ENCODE data around the gene MYL10. TPM values are rescaled to one million over a fixed set of nuclear protein-coding genes. Genes with fewer than 3 reads are reported as not detected.

MYL10 gene
- total RNA-seq, 1 donor from 2014 or later = not detected

GRCh38 chr7:101618916-101619315, 10.2 kb downstream of the MYL10 start:
- no peaks in the 10 kb centered on the region for H3K36me3 ChIP-seq
- no peak overlapping the region for H3K4me3 ChIP-seq
- peaks cover 7% of the 10 kb centered on the region for H3K27me3 ChIP-seq
- no peak for TF ChIP-seq CTCF (IDR thresholded peaks at IDR 0.05)
- no peak for ATAC-seq
- no peaks in the 10 kb centered on the region for H3K4me1 ChIP-seq
- no peaks in the 10 kb centered on the region for H3K9me3 ChIP-seq
- intact Hi-C loops (cut with DNase I) = no loop called here
- DNase-seq = no peak
- H3K27ac ChIP-seq = no peak overlapping the region

GRCh38 chr7:101618207-101618839, 10.8 kb downstream of the MYL10 start:
- no peak overlapping the region for H3K27ac ChIP-seq
- no peaks in the 10 kb centered on the region for H3K9me3 ChIP-seq
- no peak overlapping the region for H3K4me3 ChIP-seq
- H3K4me1 ChIP-seq = no peaks in the 10 kb centered on the region
- H3K36me3 ChIP-seq = no peaks in the 10 kb centered on the region
- DNase-seq = no peak
- intact Hi-C loops (cut with DNase I) = no loop called here
- peaks cover 4% of the 10 kb centered on the region for H3K27me3 ChIP-seq
- ATAC-seq = no peak
- no peak for TF ChIP-seq CTCF (IDR thresholded peaks at IDR 0.05)

GRCh38 chr7:101617451-101618206, 11.5 kb downstream of the MYL10 start:
- DNase-seq = no peak
- intact Hi-C loops (cut with DNase I) = no loop called here

GRCh38 chr7:101615446-101615845, 13.7 kb downstream of the MYL10 start:
- H3K27me3 ChIP-seq = peaks cover 4% of the 10 kb centered on the region
- intact Hi-C loops (cut with DNase I) = no loop called here
- H3K4me3 ChIP-seq = no peak overlapping the region
- no peak for TF ChIP-seq CTCF (IDR thresholded peaks at IDR 0.05)
- H3K4me1 ChIP-seq = no peaks in the 10 kb centered on the region
- no peak overlapping the region for H3K27ac ChIP-seq
- DNase-seq = no peak
- H3K9me3 ChIP-seq = no peaks in the 10 kb centered on the region
- no peak for ATAC-seq
- no peaks in the 10 kb centered on the region for H3K36me3 ChIP-seq

More at GRCh38 chr7:101617451-101618206, 11.5 kb downstream of the MYL10 start:
- no peaks in the 10 kb centered on the region for H3K36me3 ChIP-seq
- no peak for TF ChIP-seq CTCF (IDR thresholded peaks at IDR 0.05)
- H3K9me3 ChIP-seq = no peaks in the 10 kb centered on the region
- H3K4me3 ChIP-seq = no peak overlapping the region
- peaks cover 4% of the 10 kb centered on the region for H3K27me3 ChIP-seq
- H3K4me1 ChIP-seq = no peaks in the 10 kb centered on the region
- H3K27ac ChIP-seq = no peak overlapping the region
- ATAC-seq = no peak

GRCh38 chr7:101614939-101615302, 14.2 kb downstream of the MYL10 start:
- DNase-seq = no peak
- Histone ChIP-seq H3K27ac (no peak overlapping the region), H3K4me1 (no peaks in the 10 kb centered on the region), H3K27me3 (peaks cover 4% of the 10 kb centered on the region), H3K4me3 (no peak overlapping the region), H3K9me3 (no peaks in the 10 kb centered on the region), H3K36me3 (no peaks in the 10 kb centered on the region)
- ATAC-seq = peak; percentile 80
- TF ChIP-seq CTCF (IDR thresholded peaks at IDR 0.05) = no peak
- intact Hi-C loops (cut with DNase I) = no loop called here
